HCT116 (cell line): ENCODE measurements around the gene ENTR1.

ENCODE experiments used
- CEBPB ChIP-seq: IDR thresholded peaks from 2 replicates; pipeline ENCODE4 v1.6.1; 2012; ENCODE audit warnings: low read depth
- EZH2 ChIP-seq: fragments of 200-600 bp; sonication (generic); IDR thresholded peaks from 2 replicates; pipeline ENCODE4 v1.6.1; 2017; ENCODE audit warnings: antibody characterized with exemption, mixed run types
- EZH2phosphoT487 ChIP-seq: fragments of 200-600 bp; IDR thresholded peaks from 2 replicates; pipeline ENCODE4 v1.6.1; 2018; ENCODE audit warnings: antibody characterized with exemption, borderline replicate concordance
- POLR2A ChIP-seq: IDR thresholded peaks from 2 replicates; pipeline ENCODE4 v1.7.0; 2011; ENCODE audit warnings: borderline replicate concordance; ENCODE audit not compliant: insufficient read depth, insufficient read length; ENCODE audit errors: extremely low read depth
- POLR2AphosphoS5 ChIP-seq: IDR thresholded peaks from 2 replicates; pipeline ENCODE4 v1.6.1; 2011; ENCODE audit warnings: mild to moderate bottlenecking, low read depth, low read length, moderate library complexity
- REST ChIP-seq: IDR thresholded peaks from 2 replicates; pipeline ENCODE4 v1.6.1; 2012; ENCODE audit warnings: low read depth
- SP1 ChIP-seq: IDR thresholded peaks from 2 replicates; pipeline ENCODE4 v1.6.1; 2012; ENCODE audit warnings: low read depth
- YY1 ChIP-seq: IDR thresholded peaks from 2 replicates; pipeline ENCODE4 v1.6.1; 2011; ENCODE audit warnings: low read length, low read depth, moderate library complexity, mild to moderate bottlenecking; ENCODE audit not compliant: insufficient replicate concordance; ENCODE audit errors: extremely low read depth
- ZNF274 ChIP-seq: fragments of 200-500 bp; sonication (Bioruptor generic); IDR thresholded peaks from 2 replicates; pipeline ENCODE4 v1.6.1; 2014; ENCODE audit warnings: mild to moderate bottlenecking, low read depth, low read length, inconsistent platforms
- TF ChIP-seq, protein P1 (sequence below), 3 experiments: fragments of 200-600 bp in 1 of 3; sonication (generic) in 1 of 3; IDR thresholded peaks in 2 of 3; conservative IDR thresholded peaks in 1 of 3; 2 replicates each; pipeline ENCODE4 v1.5.1; 2012 to 2017; ENCODE audit warnings: low read depth in 2 of 3, low read length in 2 of 3, antibody characterized with exemption in 1 of 3, borderline replicate concordance in 1 of 3, control low read depth in 1 of 3, mild to moderate bottlenecking in 1 of 3, mixed read lengths in 1 of 3, mixed run types in 1 of 3, moderate library complexity in 1 of 3; ENCODE audit not compliant: insufficient read depth in 1 of 3

DNA sequence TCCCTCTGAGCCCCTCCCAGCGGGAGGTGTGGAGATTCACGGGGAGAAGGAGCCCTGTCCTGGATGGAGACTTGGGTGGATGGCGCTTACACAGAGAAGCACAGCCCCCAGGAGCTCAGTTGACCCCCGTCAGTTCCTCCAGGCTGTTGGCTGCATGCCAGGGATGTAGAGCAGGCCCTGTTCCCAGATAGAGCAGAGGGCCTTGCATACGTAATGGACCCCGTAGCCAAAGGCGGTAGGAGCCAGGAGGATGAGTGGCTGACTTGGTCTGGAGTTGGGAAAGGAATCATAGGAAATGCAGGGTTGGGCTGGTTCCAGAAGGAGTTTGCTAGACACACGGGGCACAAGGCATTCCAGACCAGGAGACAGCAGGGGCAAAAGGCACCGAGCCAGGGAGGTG is 2.5 kb upstream of the ENTR1 start:
- no peak for TF ChIP-seq POLR2AphosphoS5
- no peak for TF ChIP-seq SP1
- TF ChIP-seq, protein P1, sequence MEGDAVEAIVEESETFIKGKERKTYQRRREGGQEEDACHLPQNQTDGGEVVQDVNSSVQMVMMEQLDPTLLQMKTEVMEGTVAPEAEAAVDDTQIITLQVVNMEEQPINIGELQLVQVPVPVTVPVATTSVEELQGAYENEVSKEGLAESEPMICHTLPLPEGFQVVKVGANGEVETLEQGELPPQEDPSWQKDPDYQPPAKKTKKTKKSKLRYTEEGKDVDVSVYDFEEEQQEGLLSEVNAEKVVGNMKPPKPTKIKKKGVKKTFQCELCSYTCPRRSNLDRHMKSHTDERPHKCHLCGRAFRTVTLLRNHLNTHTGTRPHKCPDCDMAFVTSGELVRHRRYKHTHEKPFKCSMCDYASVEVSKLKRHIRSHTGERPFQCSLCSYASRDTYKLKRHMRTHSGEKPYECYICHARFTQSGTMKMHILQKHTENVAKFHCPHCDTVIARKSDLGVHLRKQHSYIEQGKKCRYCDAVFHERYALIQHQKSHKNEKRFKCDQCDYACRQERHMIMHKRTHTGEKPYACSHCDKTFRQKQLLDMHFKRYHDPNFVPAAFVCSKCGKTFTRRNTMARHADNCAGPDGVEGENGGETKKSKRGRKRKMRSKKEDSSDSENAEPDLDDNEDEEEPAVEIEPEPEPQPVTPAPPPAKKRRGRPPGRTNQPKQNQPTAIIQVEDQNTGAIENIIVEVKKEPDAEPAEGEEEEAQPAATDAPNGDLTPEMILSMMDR (IDR thresholded peaks at IDR 0.05 in 2 of 3, conservative IDR thresholded peaks at IDR 0.05 in 1 of 3; ENCODE audit: borderline replicate concordance in 1 of 3, insufficient read depth in 1 of 3, low read depth in 2 of 3, low read length in 2 of 3): no peak
- no peak for TF ChIP-seq POLR2A
- TF ChIP-seq YY1: no peak
- TF ChIP-seq CEBPB: no peak
- TF ChIP-seq EZH2: no peak
- TF ChIP-seq EZH2phosphoT487: no peak
- TF ChIP-seq REST: no peak
- no peak for TF ChIP-seq ZNF274
